Measurements from ENCODE around the gene ELAVL2.

Gene ELAVL2

DNA sequence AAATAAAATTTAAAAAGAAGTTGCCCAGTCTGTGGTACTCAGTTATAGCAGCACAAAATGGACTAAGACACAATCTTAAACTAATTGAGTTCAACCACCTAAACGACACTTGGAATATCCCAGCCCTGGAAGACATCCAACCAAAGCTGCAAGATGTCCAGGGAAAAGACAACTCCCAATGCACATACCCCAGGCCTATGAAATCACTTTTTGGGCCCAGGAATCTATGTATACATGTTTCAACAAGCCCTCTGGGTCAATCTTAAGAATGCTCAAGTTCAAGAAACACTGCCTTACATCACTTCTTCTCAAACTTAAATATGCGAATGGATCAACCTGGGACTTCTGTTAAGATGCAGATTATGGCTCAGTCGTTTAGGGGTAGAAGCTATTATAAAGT is 148.6 kb downstream of the ELAVL2 start (continued):
- TF ChIP-seq, protein P1, sequence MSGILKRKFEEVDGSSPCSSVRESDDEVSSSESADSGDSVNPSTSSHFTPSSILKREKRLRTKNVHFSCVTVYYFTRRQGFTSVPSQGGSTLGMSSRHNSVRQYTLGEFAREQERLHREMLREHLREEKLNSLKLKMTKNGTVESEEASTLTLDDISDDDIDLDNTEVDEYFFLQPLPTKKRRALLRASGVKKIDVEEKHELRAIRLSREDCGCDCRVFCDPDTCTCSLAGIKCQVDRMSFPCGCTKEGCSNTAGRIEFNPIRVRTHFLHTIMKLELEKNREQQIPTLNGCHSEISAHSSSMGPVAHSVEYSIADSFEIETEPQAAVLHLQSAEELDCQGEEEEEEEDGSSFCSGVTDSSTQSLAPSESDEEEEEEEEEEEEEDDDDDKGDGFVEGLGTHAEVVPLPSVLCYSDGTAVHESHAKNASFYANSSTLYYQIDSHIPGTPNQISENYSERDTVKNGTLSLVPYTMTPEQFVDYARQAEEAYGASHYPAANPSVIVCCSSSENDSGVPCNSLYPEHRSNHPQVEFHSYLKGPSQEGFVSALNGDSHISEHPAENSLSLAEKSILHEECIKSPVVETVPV (CRISPR knock-in tag; IDR thresholded peaks at IDR 0.05): no peak
- no peak for TF ChIP-seq SNAI2 (CRISPR knock-in tag; IDR thresholded peaks at IDR 0.05)
- TF ChIP-seq ZFP30 (CRISPR knock-in tag; IDR thresholded peaks at IDR 0.05): no peak
- TF ChIP-seq ZFP3 (CRISPR knock-in tag; IDR thresholded peaks at IDR 0.05): no peak
- no peak for TF ChIP-seq ESRRG (CRISPR knock-in tag; IDR thresholded peaks at IDR 0.05)
- TF ChIP-seq, protein P2, sequence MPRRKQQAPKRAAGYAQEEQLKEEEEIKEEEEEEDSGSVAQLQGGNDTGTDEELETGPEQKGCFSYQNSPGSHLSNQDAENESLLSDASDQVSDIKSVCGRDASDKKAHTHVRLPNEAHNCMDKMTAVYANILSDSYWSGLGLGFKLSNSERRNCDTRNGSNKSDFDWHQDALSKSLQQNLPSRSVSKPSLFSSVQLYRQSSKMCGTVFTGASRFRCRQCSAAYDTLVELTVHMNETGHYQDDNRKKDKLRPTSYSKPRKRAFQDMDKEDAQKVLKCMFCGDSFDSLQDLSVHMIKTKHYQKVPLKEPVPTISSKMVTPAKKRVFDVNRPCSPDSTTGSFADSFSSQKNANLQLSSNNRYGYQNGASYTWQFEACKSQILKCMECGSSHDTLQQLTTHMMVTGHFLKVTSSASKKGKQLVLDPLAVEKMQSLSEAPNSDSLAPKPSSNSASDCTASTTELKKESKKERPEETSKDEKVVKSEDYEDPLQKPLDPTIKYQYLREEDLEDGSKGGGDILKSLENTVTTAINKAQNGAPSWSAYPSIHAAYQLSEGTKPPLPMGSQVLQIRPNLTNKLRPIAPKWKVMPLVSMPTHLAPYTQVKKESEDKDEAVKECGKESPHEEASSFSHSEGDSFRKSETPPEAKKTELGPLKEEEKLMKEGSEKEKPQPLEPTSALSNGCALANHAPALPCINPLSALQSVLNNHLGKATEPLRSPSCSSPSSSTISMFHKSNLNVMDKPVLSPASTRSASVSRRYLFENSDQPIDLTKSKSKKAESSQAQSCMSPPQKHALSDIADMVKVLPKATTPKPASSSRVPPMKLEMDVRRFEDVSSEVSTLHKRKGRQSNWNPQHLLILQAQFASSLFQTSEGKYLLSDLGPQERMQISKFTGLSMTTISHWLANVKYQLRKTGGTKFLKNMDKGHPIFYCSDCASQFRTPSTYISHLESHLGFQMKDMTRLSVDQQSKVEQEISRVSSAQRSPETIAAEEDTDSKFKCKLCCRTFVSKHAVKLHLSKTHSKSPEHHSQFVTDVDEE (CRISPR knock-in tag; IDR thresholded peaks at IDR 0.05): no peak

DNA sequence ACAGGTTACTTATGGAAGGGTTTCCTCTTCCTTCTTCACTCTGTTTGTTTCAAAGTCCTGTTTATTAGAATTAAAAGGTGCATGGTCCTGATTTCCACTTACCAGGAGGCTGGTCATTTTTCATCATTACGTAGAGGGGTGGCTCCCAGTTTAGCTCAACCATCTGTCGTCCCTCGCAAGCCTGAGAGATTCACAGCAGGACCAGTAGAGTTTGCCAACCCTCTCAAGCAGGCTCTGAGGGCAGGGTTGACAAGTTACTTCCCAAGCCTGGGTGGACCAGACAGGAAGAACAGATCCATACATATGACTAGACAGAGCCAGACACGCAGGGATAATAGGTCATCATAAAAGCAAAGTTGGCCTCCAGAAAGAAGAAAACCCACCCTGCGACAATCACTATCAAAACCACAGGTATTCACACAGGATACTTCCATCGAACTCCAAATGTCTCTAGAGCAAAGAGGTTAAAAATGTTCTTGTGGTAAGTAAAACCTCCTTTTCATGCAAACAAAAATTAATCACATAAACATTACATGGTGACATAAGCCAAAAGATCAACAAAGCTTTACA is 151.9 kb downstream of the ELAVL2 start:
- ATAC-seq: no peak
- TF ChIP-seq ESRRG (CRISPR knock-in tag; IDR thresholded peaks at IDR 0.05) (no peak), CSDC2 (CRISPR knock-in tag; IDR thresholded peaks at IDR 0.05) (no peak), OSR1 (CRISPR knock-in tag; IDR thresholded peaks at IDR 0.05) (no peak)

DNA sequence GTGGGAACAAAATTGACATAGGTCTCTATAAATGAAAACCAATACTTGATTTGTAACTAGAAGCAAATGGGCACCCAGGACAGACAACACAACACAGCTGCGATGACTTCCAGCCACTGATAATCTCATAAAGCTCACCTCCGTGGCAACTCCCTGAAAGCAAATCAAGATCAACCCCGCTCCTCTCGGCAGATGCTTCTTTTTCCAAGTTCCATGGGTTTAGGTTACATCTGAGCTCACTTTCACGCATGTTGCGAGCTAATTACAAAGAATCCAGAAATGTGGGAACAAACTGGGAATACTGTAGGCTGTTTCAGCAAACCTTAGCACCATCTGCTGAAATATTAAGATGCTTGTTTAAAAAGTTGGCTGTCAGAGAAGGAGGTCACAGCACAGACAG is 153.9 kb downstream of the ELAVL2 start:
- ATAC-seq: no peak
- no peak for TF ChIP-seq ZNF565 (CRISPR knock-in tag; conservative IDR thresholded peaks at IDR 0.05; ENCODE audit: low read depth)
- TF ChIP-seq, protein P1 (CRISPR knock-in tag; IDR thresholded peaks at IDR 0.05): no peak
- TF ChIP-seq, protein P3, sequence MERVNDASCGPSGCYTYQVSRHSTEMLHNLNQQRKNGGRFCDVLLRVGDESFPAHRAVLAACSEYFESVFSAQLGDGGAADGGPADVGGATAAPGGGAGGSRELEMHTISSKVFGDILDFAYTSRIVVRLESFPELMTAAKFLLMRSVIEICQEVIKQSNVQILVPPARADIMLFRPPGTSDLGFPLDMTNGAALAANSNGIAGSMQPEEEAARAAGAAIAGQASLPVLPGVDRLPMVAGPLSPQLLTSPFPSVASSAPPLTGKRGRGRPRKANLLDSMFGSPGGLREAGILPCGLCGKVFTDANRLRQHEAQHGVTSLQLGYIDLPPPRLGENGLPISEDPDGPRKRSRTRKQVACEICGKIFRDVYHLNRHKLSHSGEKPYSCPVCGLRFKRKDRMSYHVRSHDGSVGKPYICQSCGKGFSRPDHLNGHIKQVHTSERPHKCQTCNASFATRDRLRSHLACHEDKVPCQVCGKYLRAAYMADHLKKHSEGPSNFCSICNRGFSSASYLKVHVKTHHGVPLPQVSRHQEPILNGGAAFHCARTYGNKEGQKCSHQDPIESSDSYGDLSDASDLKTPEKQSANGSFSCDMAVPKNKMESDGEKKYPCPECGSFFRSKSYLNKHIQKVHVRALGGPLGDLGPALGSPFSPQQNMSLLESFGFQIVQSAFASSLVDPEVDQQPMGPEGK (CRISPR knock-in tag; IDR thresholded peaks at IDR 0.05; ENCODE audit: borderline replicate concordance): no peak
- no peak for TF ChIP-seq ZNF70 (CRISPR knock-in tag; IDR thresholded peaks at IDR 0.05)

DNA sequence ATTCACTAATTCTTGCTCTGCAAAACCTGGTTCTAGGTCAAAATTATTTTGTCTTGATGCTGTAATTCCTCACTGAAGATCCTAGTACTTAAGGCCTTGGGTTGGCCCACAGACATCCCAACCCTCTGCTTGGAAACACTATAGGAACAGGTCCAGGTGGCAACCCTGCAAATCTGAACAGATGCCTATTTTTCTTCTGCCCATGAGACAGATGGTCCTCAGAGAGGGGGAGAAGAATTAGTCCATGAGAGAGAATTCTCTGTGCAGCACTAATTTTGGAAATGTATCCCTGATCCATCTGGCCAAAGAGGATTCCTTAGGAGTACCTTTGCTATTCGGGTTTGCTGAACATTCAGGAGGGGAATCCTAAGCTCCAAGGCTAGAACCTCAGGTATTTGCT is 156.3 kb downstream of the ELAVL2 start:
- TF ChIP-seq, protein P2 (CRISPR knock-in tag; IDR thresholded peaks at IDR 0.05): no peak
- TF ChIP-seq ZFP30 (CRISPR knock-in tag; IDR thresholded peaks at IDR 0.05) (no peak), ISL1 (CRISPR knock-in tag; IDR thresholded peaks at IDR 0.05) (no peak), BACH2 (CRISPR knock-in tag; IDR thresholded peaks at IDR 0.05; ENCODE audit: borderline replicate concordance) (no peak), GLIS3 (CRISPR knock-in tag; IDR thresholded peaks at IDR 0.05) (no peak), ZNF8 (CRISPR knock-in tag; IDR thresholded peaks at IDR 0.05) (no peak), ZNF565 (CRISPR knock-in tag; conservative IDR thresholded peaks at IDR 0.05; ENCODE audit: low read depth) (no peak), CSDC2 (CRISPR knock-in tag; IDR thresholded peaks at IDR 0.05) (no peak), ZC3H10 (CRISPR knock-in tag; IDR thresholded peaks at IDR 0.05) (no peak), TOX (CRISPR knock-in tag; IDR thresholded peaks at IDR 0.05; ENCODE audit: borderline replicate concordance) (no peak), PPARA (CRISPR knock-in tag; IDR thresholded peaks at IDR 0.05; ENCODE audit: borderline replicate concordance) (no peak), OSR1 (CRISPR knock-in tag; IDR thresholded peaks at IDR 0.05) (no peak), ZFP3 (CRISPR knock-in tag; IDR thresholded peaks at IDR 0.05) (no peak), SNAI2 (CRISPR knock-in tag; IDR thresholded peaks at IDR 0.05) (no peak)
- TF ChIP-seq, protein P4, sequence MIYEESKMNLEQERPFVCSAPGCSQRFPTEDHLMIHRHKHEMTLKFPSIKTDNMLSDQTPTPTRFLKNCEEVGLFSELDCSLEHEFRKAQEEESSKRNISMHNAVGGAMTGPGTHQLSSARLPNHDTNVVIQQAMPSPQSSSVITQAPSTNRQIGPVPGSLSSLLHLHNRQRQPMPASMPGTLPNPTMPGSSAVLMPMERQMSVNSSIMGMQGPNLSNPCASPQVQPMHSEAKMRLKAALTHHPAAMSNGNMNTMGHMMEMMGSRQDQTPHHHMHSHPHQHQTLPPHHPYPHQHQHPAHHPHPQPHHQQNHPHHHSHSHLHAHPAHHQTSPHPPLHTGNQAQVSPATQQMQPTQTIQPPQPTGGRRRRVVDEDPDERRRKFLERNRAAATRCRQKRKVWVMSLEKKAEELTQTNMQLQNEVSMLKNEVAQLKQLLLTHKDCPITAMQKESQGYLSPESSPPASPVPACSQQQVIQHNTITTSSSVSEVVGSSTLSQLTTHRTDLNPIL (CRISPR knock-in tag; IDR thresholded peaks at IDR 0.05; ENCODE audit: low read depth): no peak
- TF ChIP-seq, protein P5, sequence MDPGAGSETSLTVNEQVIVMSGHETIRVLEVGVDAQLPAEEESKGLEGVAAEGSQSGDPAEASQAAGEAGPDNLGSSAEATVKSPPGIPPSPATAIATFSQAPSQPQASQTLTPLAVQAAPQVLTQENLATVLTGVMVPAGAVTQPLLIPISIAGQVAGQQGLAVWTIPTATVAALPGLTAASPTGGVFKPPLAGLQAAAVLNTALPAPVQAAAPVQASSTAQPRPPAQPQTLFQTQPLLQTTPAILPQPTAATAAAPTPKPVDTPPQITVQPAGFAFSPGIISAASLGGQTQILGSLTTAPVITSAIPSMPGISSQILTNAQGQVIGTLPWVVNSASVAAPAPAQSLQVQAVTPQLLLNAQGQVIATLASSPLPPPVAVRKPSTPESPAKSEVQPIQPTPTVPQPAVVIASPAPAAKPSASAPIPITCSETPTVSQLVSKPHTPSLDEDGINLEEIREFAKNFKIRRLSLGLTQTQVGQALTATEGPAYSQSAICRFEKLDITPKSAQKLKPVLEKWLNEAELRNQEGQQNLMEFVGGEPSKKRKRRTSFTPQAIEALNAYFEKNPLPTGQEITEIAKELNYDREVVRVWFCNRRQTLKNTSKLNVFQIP (CRISPR knock-in tag; IDR thresholded peaks at IDR 0.05; ENCODE audit: borderline replicate concordance, low read depth): no peak
- TF ChIP-seq, protein P1 (CRISPR knock-in tag; IDR thresholded peaks at IDR 0.05): no peak
- no peak for ATAC-seq
